NCI-H1417 treated with DMSO at 0.1 percent for 48 hours (cell line): ENCODE data around the gene TXNDC8.
"Not testable (repeated sequence)": the region's sequence is repeated elsewhere in the genome, so short reads cannot be mapped to it uniquely, and the experiment has no call there.

ENCODE experiments used
- DNase-seq: peaks from one replicate; lab custom pipeline; 2025; lab: John Stamatoyannopoulos, UW

The TXNDC8 gene

GRCh38 chr9:110327716-110328115 is 9.9 kb downstream of the TXNDC8 start:
- DNase-seq: no peak

- no peak for DNase-seq
These were observed 13.8 kb downstream of the TXNDC8 start for GRCh38 chr9:110323818-110324217.

GRCh38 chr9:110320651-110321445 is 16.8 kb downstream of the TXNDC8 start:
- no peak for DNase-seq

- no peak for DNase-seq
These were observed 17.7 kb downstream of the TXNDC8 start for GRCh38 chr9:110319781-110320492.

GRCh38 chr9:110317911-110318310 is 19.8 kb downstream of the TXNDC8 start:
- no peak for DNase-seq

- no peak for DNase-seq
These were observed 21.2 kb downstream of the TXNDC8 start for GRCh38 chr9:110316261-110317075.

- not testable (repeated sequence) for DNase-seq
These were observed 25.7 kb downstream of the TXNDC8 start for GRCh38 chr9:110311978-110312377.

- DNase-seq: no peak
These were observed 28.0 kb downstream of the TXNDC8 start for GRCh38 chr9:110309681-110310080.

GRCh38 chr9:110308633-110309038 is 29.0 kb downstream of the TXNDC8 start:
- no peak for DNase-seq

GRCh38 chr9:110307191-110307590 is 30.5 kb downstream of the TXNDC8 start:
- DNase-seq: no peak

GRCh38 chr9:110303133-110303532 is 34.5 kb downstream of the TXNDC8 start:
- no peak for DNase-seq

GRCh38 chr9:110298043-110298605 is 39.5 kb downstream of the TXNDC8 start:
- DNase-seq: no peak

- DNase-seq: no peak
These were observed 44.4 kb downstream of the TXNDC8 start for GRCh38 chr9:110293248-110293647.

GRCh38 chr9:110291921-110292557 is 45.6 kb downstream of the TXNDC8 start:
- no peak for DNase-seq

GRCh38 chr9:110290001-110290400 is 47.7 kb downstream of the TXNDC8 start:
- DNase-seq: no peak

GRCh38 chr9:110288503-110288902 is 49.2 kb downstream of the TXNDC8 start:
- no peak for DNase-seq

GRCh38 chr9:110287289-110287680 is 50.4 kb downstream of the TXNDC8 start:
- DNase-seq: no peak

GRCh38 chr9:110284211-110284844 is 53.3 kb downstream of the TXNDC8 start:
- no peak for DNase-seq

GRCh38 chr9:110283751-110284150 is 53.9 kb downstream of the TXNDC8 start:
- DNase-seq: peak; percentile 37

GRCh38 chr9:110282739-110283081 is 55.0 kb downstream of the TXNDC8 start:
- no peak for DNase-seq

- DNase-seq: no peak
These were observed 55.5 kb downstream of the TXNDC8 start for GRCh38 chr9:110282018-110282738.
